ENCODE results near the gene RAB4A. TPM values are rescaled to one million over a fixed set of nuclear protein-coding genes. Genes with fewer than 3 reads are reported as not detected.

RAB4A gene
- total RNA-seq, 3 donors from 2014 or later (not counting 1 experiment from before 2014, with no cell fraction given) = 31.2 to 47.1 (median 31.6) TPM

DNA sequence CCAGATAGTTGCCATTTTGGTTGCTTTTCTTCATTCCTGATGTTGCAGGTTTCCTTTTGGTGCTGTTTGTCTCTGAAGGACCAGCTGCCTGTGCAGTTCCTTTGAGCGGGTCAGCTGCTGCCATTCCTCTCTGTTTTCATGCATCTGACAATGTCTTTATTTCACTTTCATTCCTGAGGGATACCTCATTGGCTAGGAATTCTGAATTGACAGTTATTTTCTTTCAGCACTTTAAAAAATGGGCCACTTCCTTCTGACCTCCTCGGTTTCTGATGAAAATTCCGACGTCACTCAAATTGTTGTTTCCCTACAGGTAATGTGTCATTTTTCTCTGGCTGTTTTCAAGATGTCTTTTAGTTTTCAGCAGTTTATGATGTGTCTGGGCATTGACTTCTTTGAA, 47.1 kb downstream of the RAB4A start:
- no peak for ATAC-seq
- peaks cover 10% of the 10 kb centered on the region for H3K36me3 ChIP-seq (ENCODE audit: control insufficient read depth, insufficient read depth, low read length)
- H3K4me3 ChIP-seq (ENCODE audit: low read length) = no peak overlapping the region
- H3K4me1 ChIP-seq (ENCODE audit: control insufficient read depth, insufficient read depth, low read length) = no peaks in the 10 kb centered on the region
- H3K4me3 Mint-ChIP-seq = no peak overlapping the region
- no peaks in the 10 kb centered on the region for H3K27me3 ChIP-seq (ENCODE audit: control insufficient read depth, insufficient read depth, low read length)
- H3K9me3 ChIP-seq (ENCODE audit: control insufficient read depth, insufficient read depth, low read length) = no peaks in the 10 kb centered on the region
- WGBS (ENCODE audit: insufficient coverage) = 99% methylated on average over 4 of the region's 4 CpGs
- H3K9me3 Mint-ChIP-seq = no peaks in the 10 kb centered on the region
- no peak for DNase-seq
- no peak for TF ChIP-seq CTCF (IDR thresholded peaks at IDR 0.05)
- no peak overlapping the region for H3K27ac ChIP-seq (ENCODE audit: low read length)
- intact Hi-C loops (cut with micrococcal nuclease) = no loop called here
- H3K36me3 Mint-ChIP-seq = peaks cover 8% of the 10 kb centered on the region
- H3K4me1 Mint-ChIP-seq = no peaks in the 10 kb centered on the region
- no peak overlapping the region for H3K27ac Mint-ChIP-seq
- H3K27me3 Mint-ChIP-seq (ENCODE audit: low read depth in 2 of 2) = no peaks in the 10 kb centered on the region

DNA sequence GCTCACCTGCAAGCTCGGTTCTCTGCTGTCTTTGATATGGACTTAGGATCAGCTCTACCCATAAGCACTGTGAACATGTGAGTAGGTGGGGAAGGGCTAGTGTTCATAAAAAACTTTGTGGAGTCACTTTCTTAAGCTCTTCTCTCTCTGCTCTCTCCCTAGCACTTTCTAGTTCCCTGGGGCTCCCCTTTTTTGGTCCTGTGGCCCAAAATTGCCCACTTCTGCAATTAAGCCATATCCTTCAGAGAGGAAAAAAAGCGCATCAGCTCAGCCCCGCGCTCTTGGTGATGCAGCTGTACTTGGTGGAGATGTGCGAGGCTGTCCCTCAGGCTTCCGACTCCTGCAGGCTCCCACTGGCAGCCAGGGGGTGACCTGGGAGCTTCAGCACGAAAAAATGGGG, 48.6 kb downstream of the RAB4A start:
- Histone ChIP-seq H3K4me3 (ENCODE audit: low read length) (no peak overlapping the region), H3K27ac (ENCODE audit: low read length) (no peak overlapping the region), H3K4me1 (ENCODE audit: control insufficient read depth, insufficient read depth, low read length) (no peaks in the 10 kb centered on the region), H3K36me3 (ENCODE audit: control insufficient read depth, insufficient read depth, low read length) (peaks cover 14% of the 10 kb centered on the region), H3K9me3 (ENCODE audit: control insufficient read depth, insufficient read depth, low read length) (no peaks in the 10 kb centered on the region), H3K27me3 (ENCODE audit: control insufficient read depth, insufficient read depth, low read length) (no peaks in the 10 kb centered on the region)
- Mint-ChIP-seq H3K4me1 (no peaks in the 10 kb centered on the region), H3K9me3 (no peaks in the 10 kb centered on the region), H3K27me3 (ENCODE audit: low read depth in 2 of 2) (no peaks in the 10 kb centered on the region), H3K27ac (no peak overlapping the region), H3K36me3 (peaks cover 8% of the 10 kb centered on the region), H3K4me3 (no peak overlapping the region)
- no peak for TF ChIP-seq CTCF (IDR thresholded peaks at IDR 0.05)
- intact Hi-C loops (cut with micrococcal nuclease) = no loop called here
- WGBS (ENCODE audit: insufficient coverage) = over 99% methylated on average over 7 of the region's 7 CpGs
- DNase-seq = no peak
- ATAC-seq = no peak

GRCh38 chr1:229323201-229323600, 52.3 kb downstream of the RAB4A start:
- DNase-seq (no peak), ATAC-seq (no peak)
- Histone ChIP-seq H3K4me3 (ENCODE audit: low read length) (no peak overlapping the region), H3K4me1 (ENCODE audit: control insufficient read depth, insufficient read depth, low read length) (no peaks in the 10 kb centered on the region), H3K27ac (ENCODE audit: low read length) (no peak overlapping the region), H3K27me3 (ENCODE audit: control insufficient read depth, insufficient read depth, low read length) (no peaks in the 10 kb centered on the region), H3K36me3 (ENCODE audit: control insufficient read depth, insufficient read depth, low read length) (peaks cover 25% of the 10 kb centered on the region), H3K9me3 (ENCODE audit: control insufficient read depth, insufficient read depth, low read length) (no peaks in the 10 kb centered on the region)
- WGBS (ENCODE audit: insufficient coverage) = 97% methylated on average over 7 of the region's 7 CpGs
- H3K27ac Mint-ChIP-seq = no peak overlapping the region
- H3K4me1 Mint-ChIP-seq = peaks cover 8 to 16% of the 10 kb centered on the region in 2 donors
- TF ChIP-seq CTCF (IDR thresholded peaks at IDR 0.05) = no peak
- peaks cover 8% of the 10 kb centered on the region for H3K36me3 Mint-ChIP-seq
- H3K4me3 Mint-ChIP-seq = no peak overlapping the region
- no peaks in the 10 kb centered on the region for H3K9me3 Mint-ChIP-seq
- no peaks in the 10 kb centered on the region for H3K27me3 Mint-ChIP-seq (ENCODE audit: low read depth in 2 of 2)
- intact Hi-C loops (cut with micrococcal nuclease) = no loop called here

- Mint-ChIP-seq H3K27ac (peak overlapping the region in 1 of 2 donors; percentile 86), H3K36me3 (peaks cover 8% of the 10 kb centered on the region), H3K27me3 (ENCODE audit: low read depth in 2 of 2) (no peaks in the 10 kb centered on the region), H3K4me1 (peaks cover 8 to 16% of the 10 kb centered on the region in 2 donors), H3K9me3 (no peaks in the 10 kb centered on the region), H3K4me3 (no peak overlapping the region)
- intact Hi-C loops (cut with micrococcal nuclease) = no loop called here
- H3K36me3 ChIP-seq (ENCODE audit: control insufficient read depth, insufficient read depth, low read length) = peaks cover 25% of the 10 kb centered on the region
- TF ChIP-seq CTCF (IDR thresholded peaks at IDR 0.05) = no peak
- no peak overlapping the region for H3K27ac ChIP-seq (ENCODE audit: low read length)
- WGBS (ENCODE audit: insufficient coverage) = no CpG with 5 or more reads among the region's 2 CpGs
- no peak overlapping the region for H3K4me3 ChIP-seq (ENCODE audit: low read length)
- DNase-seq = no peak
- no peaks in the 10 kb centered on the region for H3K27me3 ChIP-seq (ENCODE audit: control insufficient read depth, insufficient read depth, low read length)
- H3K4me1 ChIP-seq (ENCODE audit: control insufficient read depth, insufficient read depth, low read length) = no peaks in the 10 kb centered on the region
- no peak for ATAC-seq
- no peaks in the 10 kb centered on the region for H3K9me3 ChIP-seq (ENCODE audit: control insufficient read depth, insufficient read depth, low read length)
Observed at GRCh38 chr1:229323885-229324553, 53.1 kb downstream of the RAB4A start.
